HUES64 (cell line): ENCODE results near the gene RPUSD4.
A peak's percentile ranks its signal among the peaks of the same experiment; 100 is the strongest.

Experiments
- H3K27ac ChIP-seq: 2 replicates; pipeline ENCODE4 v1.7.0; 2013; ENCODE audit warnings: low read depth, low read length, inconsistent platforms
- H3K27me3 ChIP-seq: 2 replicates; pipeline ENCODE4 v1.6.1; 2013; ENCODE audit warnings: mild to moderate bottlenecking, low read length; ENCODE audit not compliant: insufficient read depth
- H3K36me3 ChIP-seq: 2 replicates; pipeline ENCODE4 v1.6.1; 2013; ENCODE audit warnings: mild to moderate bottlenecking, low read length; ENCODE audit not compliant: insufficient read depth
- H3K4me1 ChIP-seq: 2 replicates; pipeline ENCODE4 v1.6.1; 2013; ENCODE audit warnings: mild to moderate bottlenecking, low read length, moderate library complexity; ENCODE audit not compliant: insufficient read depth
- H3K4me3 ChIP-seq: 2 replicates; pipeline ENCODE4 v1.5.1; 2013; ENCODE audit warnings: mild to moderate bottlenecking, low read length, moderate library complexity
- H3K9ac ChIP-seq: 2 replicates; pipeline ENCODE4 v1.6.1; 2013; ENCODE audit warnings: mild to moderate bottlenecking, low read depth, low read length
- H3K9me3 ChIP-seq: 2 replicates; pipeline ENCODE4 v1.6.1; 2013; ENCODE audit warnings: low read depth, low read length; ENCODE audit not compliant: insufficient read depth
- WGBS: fragments of 150-250, 120-280 bp; methylation state at CpG from one replicate; pipeline ENCODE4 v1.1.7; 2013; ENCODE audit warnings: missing lambda C conversion rate; 5-methylcytosine and 5-hydroxymethylcytosine counted together

Gene RPUSD4

GRCh38 chr11:126212089-126212660, 725 bp upstream of the RPUSD4 start:
- Histone ChIP-seq H3K27me3 (no peaks in the 10 kb centered on the region), H3K4me3 (peak overlapping the region; percentile 73), H3K9ac (peak overlapping the region; percentile 86), H3K4me1 (no peaks in the 10 kb centered on the region), H3K27ac (peak overlapping the region; percentile 12; the same call in 1 of the 2 replicates), H3K36me3 (peaks cover 31% of the 10 kb centered on the region), H3K9me3 (no peaks in the 10 kb centered on the region)
- WGBS, result 3% methylated on average over 15 of the region's 15 CpGs

DNA sequence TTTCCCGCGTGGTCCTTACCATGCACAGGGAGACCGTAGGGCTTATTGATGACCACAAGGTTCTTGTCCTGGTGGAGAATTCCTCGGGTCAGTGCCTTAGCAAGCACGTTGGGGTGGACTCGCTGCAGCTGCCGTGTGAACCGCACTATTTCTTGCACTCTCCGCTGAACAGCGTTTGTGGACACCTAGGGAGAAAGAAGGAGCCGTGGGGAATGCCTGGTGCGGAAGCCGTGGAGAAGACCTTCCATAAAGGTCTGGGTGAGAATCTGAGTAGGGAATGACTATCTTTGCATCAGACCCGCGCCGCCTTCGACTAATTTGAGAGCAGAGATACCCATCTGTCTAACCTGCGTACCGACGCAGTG, 597 bp downstream of the RPUSD4 start:
- Histone ChIP-seq H3K9me3 (no peaks in the 10 kb centered on the region), H3K4me3 (peak overlapping the region; percentile 73), H3K27ac (peak overlapping the region; percentile 82; the same call in 1 of the 2 replicates), H3K4me1 (no peaks in the 10 kb centered on the region), H3K9ac (peak overlapping the region; percentile 89), H3K36me3 (peaks cover 43% of the 10 kb centered on the region), H3K27me3 (no peaks in the 10 kb centered on the region)
- WGBS, result 6% methylated on average over 20 of the region's 20 CpGs

DNA sequence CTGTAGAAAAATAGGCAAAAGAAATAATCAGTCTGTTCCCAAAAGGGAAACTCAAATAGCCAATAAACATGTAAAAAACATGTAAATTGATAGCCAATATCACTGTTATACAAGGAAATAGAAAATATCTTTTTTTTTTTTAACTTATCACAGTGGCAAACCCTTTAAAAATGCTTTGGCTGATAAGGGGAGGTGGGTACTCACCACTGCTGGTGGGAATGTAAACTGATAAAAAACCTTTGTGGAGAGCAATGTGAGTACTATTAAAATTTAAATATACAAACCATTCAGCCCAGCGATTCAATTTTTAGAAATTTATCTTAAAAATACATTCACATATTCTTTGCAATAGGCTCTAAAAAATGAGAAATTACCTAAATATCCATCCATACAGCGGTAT, 3.6 kb downstream of the RPUSD4 start:
- no peaks in the 10 kb centered on the region for H3K4me1 ChIP-seq
- H3K27me3 ChIP-seq, result no peaks in the 10 kb centered on the region
- no peaks in the 10 kb centered on the region for H3K9me3 ChIP-seq
- peaks cover 72% of the 10 kb centered on the region for H3K36me3 ChIP-seq
- H3K4me3 ChIP-seq, result no peak overlapping the region
- H3K9ac ChIP-seq, result no peak overlapping the region
- WGBS, result 95% methylated on average over 2 of the region's 2 CpGs
- no peak overlapping the region for H3K27ac ChIP-seq

- Histone ChIP-seq H3K9me3 (no peaks in the 10 kb centered on the region), H3K36me3 (peaks cover 97% of the 10 kb centered on the region), H3K27me3 (no peaks in the 10 kb centered on the region), H3K4me1 (no peaks in the 10 kb centered on the region), H3K27ac (no peak overlapping the region), H3K9ac (no peak overlapping the region), H3K4me3 (no peak overlapping the region)
- WGBS, result 97% methylated on average over 14 of the region's 14 CpGs
Measured at GRCh38 chr11:126205359-126205758, 6.1 kb downstream of the RPUSD4 start.

- Histone ChIP-seq H3K4me3 (no peak overlapping the region), H3K9ac (no peak overlapping the region), H3K27me3 (no peaks in the 10 kb centered on the region), H3K27ac (no peak overlapping the region), H3K9me3 (peaks cover 3% of the 10 kb centered on the region; the same call in 1 of the 2 replicates), H3K4me1 (no peaks in the 10 kb centered on the region), H3K36me3 (peaks cover 94% of the 10 kb centered on the region)
- 84% methylated on average over 8 of the region's 8 CpGs for WGBS
Measured at GRCh38 chr11:126202646-126203359, 8.6 kb downstream of the RPUSD4 start.

DNA sequence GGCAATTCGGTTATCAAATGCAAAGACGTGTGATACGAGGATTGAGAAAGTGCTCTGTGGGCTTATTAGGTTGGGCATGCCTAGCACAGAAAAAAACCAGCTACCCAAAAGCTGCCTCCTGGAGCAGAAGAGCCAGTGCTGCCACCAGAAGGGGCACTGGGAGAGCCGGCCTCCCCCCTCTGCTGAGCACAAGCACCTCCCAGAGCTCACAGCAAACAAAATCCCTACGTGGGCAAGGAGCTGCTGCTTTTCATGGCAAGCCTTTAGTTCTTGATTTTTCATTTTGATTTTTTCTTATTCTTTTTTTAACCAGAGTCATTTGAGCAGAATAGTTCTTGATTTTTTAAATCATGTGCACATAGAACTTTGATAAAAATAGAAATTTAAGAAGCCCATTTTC, 12.8 kb downstream of the RPUSD4 start:
- no peaks in the 10 kb centered on the region for H3K4me1 ChIP-seq
- no peak overlapping the region for H3K9ac ChIP-seq
- H3K36me3 ChIP-seq, result peaks cover 83% of the 10 kb centered on the region
- H3K27ac ChIP-seq, result no peak overlapping the region
- H3K4me3 ChIP-seq, result no peak overlapping the region
- WGBS, result 96% methylated on average over 5 of the region's 5 CpGs
- H3K27me3 ChIP-seq, result no peaks in the 10 kb centered on the region
- H3K9me3 ChIP-seq, result peaks cover 11% of the 10 kb centered on the region; the same call in 1 of the 2 replicates

DNA sequence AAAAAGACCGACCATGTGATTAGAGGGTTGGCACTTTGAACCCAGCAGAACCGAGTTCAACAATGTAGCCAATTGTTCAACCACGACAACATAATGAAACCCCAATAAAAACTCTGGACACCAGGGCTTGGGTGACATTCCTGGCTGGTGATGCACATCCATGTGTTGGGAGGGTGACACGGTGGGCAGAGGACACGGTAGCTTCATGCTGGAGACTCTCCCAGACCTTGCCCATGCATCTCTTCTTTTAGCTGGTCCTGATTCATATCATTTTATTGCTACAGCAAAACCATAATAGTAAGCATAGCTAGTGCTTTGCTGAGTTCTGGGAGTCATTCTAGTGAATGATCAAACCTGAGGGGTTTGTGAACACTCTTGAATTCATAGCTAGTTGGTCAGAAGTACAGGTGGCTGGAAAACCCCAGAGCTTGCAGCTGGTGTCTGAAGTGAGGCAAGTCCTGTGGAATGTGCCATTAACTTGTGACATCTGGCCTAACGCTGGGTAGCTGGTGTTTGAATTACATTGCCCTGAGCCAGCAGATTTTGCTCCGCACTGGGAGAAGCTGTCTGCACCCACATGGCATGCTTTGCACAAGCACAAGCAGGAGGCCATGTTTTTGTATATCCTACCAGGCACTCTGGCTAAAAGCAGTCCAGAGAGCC, 14.0 kb downstream of the RPUSD4 start:
- Histone ChIP-seq H3K4me3 (no peak overlapping the region), H3K27me3 (no peaks in the 10 kb centered on the region), H3K4me1 (no peaks in the 10 kb centered on the region), H3K9ac (no peak overlapping the region), H3K9me3 (peaks cover 11% of the 10 kb centered on the region; the same call in 1 of the 2 replicates), H3K27ac (no peak overlapping the region), H3K36me3 (peaks cover 83% of the 10 kb centered on the region)
- WGBS, result 94% methylated on average over 7 of the region's 7 CpGs

- 93% methylated on average over 3 of the region's 3 CpGs for WGBS
- Histone ChIP-seq H3K4me1 (no peaks in the 10 kb centered on the region), H3K36me3 (peaks cover 82% of the 10 kb centered on the region)
Measured at GRCh38 chr11:126195119-126195518, 16.3 kb downstream of the RPUSD4 start.

DNA sequence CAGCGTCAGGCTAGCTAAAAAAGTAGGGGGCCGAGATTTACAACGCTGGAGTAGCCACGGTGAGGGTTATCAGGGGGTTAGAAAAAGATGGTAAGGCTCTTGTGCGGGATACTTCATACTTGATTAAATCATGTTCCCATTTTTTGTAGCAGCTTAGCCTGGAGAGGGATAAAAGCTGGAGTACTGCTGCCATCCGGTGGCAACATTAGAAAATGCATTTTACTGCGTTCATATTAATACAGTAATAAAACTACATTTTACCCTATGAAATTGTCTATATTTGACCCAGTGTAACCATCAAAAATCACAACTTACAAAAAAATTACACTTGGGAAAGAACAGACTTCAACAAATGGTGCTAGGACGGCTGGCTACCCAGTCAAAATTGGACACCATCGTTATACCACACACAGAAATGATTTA, 17.3 kb downstream of the RPUSD4 start:
- H3K9me3 ChIP-seq, result peaks cover 11% of the 10 kb centered on the region; the same call in 1 of the 2 replicates
- no peak overlapping the region for H3K9ac ChIP-seq
- WGBS, result 82% methylated on average over 9 of the region's 9 CpGs
- H3K4me1 ChIP-seq, result no peaks in the 10 kb centered on the region
- no peak overlapping the region for H3K27ac ChIP-seq
- no peak overlapping the region for H3K4me3 ChIP-seq
- H3K27me3 ChIP-seq, result no peaks in the 10 kb centered on the region
- peaks cover 78% of the 10 kb centered on the region for H3K36me3 ChIP-seq

More at GRCh38 chr11:126195119-126195518, 16.3 kb downstream of the RPUSD4 start:
- Histone ChIP-seq H3K4me3 (no peak overlapping the region), H3K9ac (no peak overlapping the region), H3K9me3 (peaks cover 11% of the 10 kb centered on the region; the same call in 1 of the 2 replicates), H3K27ac (no peak overlapping the region), H3K27me3 (no peaks in the 10 kb centered on the region)

GRCh38 chr11:126193038-126193478, 18.4 kb downstream of the RPUSD4 start:
- H3K27ac ChIP-seq, result no peak overlapping the region
- H3K4me1 ChIP-seq, result no peaks in the 10 kb centered on the region
- peaks cover 67% of the 10 kb centered on the region for H3K36me3 ChIP-seq
- H3K9ac ChIP-seq, result no peak overlapping the region
- H3K27me3 ChIP-seq, result no peaks in the 10 kb centered on the region
- WGBS, result 83% methylated on average over 16 of the region's 16 CpGs
- H3K4me3 ChIP-seq, result no peak overlapping the region
- peaks cover 10% of the 10 kb centered on the region; the same call in 1 of the 2 replicates for H3K9me3 ChIP-seq

DNA sequence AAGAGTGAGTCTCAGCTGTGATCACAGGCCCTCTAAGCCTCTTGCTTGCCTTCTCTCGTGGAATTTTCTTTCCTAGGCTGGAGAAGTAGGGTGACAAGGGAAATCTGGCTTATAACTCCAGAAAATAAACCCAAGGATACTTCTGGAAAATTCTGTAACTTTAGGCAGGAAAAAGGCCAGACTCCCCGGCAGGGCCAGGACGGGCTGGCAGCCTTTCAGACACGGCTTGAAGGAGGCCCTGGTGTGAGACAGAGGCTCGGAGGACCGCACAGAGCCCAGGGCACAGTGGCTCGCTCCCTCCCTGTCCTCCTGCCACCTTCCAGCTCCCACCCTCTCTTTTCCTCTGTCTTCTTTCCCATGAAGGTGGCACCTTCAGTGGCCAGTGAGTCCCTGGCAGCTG, 19.1 kb downstream of the RPUSD4 start:
- peaks cover 3% of the 10 kb centered on the region; the same call in 1 of the 2 replicates for H3K9me3 ChIP-seq
- H3K4me1 ChIP-seq, result no peaks in the 10 kb centered on the region
- no peak overlapping the region for H3K27ac ChIP-seq
- 95% methylated on average over 7 of the region's 7 CpGs for WGBS
- no peak overlapping the region for H3K4me3 ChIP-seq
- H3K9ac ChIP-seq, result no peak overlapping the region
- no peaks in the 10 kb centered on the region for H3K27me3 ChIP-seq
- peaks cover 60% of the 10 kb centered on the region for H3K36me3 ChIP-seq
